Cardiac fibroblast (primary cell): ENCODE measurements around the gene UBE2G2.
A peak's percentile ranks its signal among the peaks of the same experiment; 100 is the strongest.

Source experiments
- DNase-seq, 2 donors: peaks; one replicate each; pipeline versions ENCODE4 v3.0.0 to v3.0.0-alpha.2; 2010; ENCODE audit warnings: low read depth in 2 of 2
- H3K4me3 ChIP-seq, 2 donors: replicated peaks in 1 of 2; 1 replicate in 1 of 2; 2 replicates in 1 of 2; pipeline ENCODE4 v1.5.1; 2011; ENCODE audit warnings: low read depth in 2 of 2, low read length in 2 of 2, mild to moderate bottlenecking in 2 of 2, moderate library complexity in 1 of 2
- TF ChIP-seq, protein P1 (sequence below): IDR thresholded peaks from one replicate; pipeline ENCODE4 v1.5.1; 2011; ENCODE audit warnings: low read depth, mild to moderate bottlenecking, low read length, inconsistent platforms

Gene UBE2G2

DNA sequence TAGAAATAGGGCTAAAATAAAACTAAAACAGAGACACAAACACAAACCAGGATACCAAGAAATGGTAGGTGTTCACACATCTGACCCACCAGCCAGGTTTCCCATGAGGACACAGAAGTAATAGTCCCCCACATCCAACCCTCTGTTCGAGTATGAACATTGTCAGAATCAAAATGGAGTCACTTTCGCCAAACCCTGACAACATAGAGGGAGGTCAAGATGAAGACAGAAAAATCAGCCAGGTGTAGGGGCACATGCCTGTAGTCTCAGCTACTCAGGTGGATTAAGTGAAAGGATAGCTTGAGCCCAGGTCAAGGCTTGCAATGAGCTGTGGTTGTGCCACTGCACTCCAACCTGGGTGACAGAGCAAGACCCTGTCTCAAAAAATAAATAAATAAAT lies 3.8 kb downstream of the UBE2G2 start:
- no peak overlapping the region for H3K4me3 ChIP-seq
- no peak for DNase-seq
- TF ChIP-seq, protein P1, sequence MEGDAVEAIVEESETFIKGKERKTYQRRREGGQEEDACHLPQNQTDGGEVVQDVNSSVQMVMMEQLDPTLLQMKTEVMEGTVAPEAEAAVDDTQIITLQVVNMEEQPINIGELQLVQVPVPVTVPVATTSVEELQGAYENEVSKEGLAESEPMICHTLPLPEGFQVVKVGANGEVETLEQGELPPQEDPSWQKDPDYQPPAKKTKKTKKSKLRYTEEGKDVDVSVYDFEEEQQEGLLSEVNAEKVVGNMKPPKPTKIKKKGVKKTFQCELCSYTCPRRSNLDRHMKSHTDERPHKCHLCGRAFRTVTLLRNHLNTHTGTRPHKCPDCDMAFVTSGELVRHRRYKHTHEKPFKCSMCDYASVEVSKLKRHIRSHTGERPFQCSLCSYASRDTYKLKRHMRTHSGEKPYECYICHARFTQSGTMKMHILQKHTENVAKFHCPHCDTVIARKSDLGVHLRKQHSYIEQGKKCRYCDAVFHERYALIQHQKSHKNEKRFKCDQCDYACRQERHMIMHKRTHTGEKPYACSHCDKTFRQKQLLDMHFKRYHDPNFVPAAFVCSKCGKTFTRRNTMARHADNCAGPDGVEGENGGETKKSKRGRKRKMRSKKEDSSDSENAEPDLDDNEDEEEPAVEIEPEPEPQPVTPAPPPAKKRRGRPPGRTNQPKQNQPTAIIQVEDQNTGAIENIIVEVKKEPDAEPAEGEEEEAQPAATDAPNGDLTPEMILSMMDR = no peak

DNA sequence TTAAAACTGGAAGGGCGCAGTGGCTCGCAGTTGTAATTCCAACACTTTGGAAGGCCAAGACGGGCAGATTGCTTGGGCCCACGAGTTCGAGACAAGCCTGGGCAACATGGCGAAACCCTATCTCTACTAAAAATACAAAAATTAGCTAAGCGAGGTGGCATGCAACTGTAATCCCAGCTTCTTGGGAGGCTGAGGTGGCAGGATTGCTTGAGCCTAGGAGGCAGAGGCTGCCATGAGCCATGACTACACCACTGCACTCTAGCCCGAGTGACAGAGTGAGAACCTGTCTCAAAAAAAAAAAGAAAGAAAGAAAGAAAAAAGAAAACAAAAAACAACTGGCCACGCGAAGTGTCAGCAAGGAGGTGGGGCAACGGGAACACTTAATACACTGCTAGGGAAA lies 6.3 kb downstream of the UBE2G2 start:
- TF ChIP-seq, protein P1 = no peak
- no peak for DNase-seq
- H3K4me3 ChIP-seq = no peak overlapping the region

DNA sequence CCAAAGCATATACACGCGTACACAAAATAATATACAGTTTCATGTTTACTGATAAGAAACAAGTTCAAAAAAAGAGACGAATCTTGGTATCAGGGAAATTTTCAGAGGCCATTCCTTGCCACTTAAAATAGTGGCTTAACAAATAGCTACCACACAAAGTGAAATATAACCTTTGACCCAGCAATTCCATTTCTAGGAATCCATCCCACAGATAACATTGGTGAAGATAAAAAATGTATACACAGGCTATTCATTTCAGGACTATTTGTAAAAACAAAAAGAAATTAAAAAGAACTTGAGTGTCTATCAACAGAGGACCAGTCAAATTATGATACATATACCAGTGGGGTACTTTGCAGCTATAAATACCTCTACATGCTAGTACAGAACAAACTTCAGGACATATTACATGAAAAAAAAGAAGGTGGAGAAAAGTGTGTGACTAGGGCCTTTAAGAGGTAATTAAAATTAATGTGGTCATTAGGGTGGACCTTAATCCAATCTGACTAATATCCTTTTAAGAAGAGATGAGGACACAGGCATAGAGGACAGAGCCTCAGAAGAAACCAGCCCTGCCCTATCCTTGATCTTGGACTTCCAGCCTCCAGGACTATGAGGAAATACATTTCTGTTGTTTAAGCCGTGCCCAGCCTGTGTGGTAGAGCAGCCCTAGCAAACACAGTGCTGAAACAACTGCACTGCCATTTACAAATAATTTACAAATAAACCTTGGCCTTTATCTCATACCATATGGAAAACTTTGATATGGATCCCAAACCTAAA lies 7.8 kb downstream of the UBE2G2 start:
- DNase-seq = no peak
- H3K4me3 ChIP-seq = no peak overlapping the region
- TF ChIP-seq, protein P1 = no peak

DNA sequence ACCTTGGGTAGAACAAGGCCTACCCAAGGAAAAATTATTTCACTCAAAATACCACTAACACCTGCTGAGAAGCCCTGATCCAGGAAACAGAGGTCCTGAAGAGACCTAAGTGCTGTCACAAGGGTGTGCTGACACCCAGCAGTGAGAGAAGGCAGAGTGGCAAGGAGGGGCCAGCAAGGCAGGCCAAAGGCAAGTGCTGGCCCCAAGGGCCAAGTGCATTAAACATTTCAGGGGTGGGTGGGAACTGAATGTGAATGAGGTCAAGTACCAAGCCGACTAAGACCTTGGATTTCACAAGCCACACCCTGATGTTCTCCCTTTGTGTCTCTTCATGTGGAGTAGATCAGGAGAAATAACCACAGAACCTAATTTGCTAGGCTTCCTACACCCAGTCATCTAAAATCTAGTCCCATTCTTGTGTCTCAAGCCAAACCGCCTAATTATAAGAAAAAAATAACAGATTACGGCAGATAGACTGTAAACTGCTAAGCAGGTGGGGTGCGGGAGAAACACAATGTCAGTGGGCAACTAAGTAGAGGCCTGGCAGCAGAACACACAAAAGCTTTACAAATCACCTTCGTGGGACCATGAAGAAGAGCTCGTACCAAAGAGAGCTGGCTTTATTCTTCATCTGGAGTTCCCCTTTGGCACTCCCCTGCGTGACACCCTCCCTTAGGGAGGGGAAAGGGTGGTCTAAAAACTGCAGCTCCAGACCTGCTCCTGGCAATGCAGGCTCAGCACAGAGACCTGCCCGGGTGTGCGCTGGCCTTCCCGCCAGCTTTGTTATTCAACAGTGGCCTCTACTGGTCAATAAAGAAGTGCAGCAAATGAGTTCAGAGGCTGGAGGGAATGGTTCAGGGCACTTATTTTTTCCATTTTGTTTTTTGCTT lies 8.7 kb downstream of the UBE2G2 start:
- no peak overlapping the region for H3K4me3 ChIP-seq
- peak; percentile 68 to 75 for DNase-seq
- TF ChIP-seq, protein P1 = peak; percentile 81

DNA sequence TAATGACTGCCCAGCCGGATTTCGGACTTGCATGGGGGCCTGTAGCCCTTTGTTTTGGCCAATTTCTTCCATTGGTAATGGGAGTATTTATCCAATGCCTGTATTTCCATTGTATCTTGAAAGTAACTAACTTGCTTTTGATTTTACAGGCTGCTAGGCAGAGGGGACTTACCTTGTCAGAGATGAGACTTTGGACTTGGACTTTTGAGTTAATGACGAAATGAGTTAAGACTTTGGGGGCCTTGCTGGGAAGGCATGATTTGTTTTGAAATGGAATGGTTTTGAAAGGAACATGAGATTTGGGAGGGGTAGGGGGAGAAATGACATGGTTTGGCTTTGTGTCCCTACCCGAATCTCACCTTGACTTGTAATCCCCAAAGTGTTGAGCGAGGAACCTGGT lies 9.6 kb downstream of the UBE2G2 start:
- TF ChIP-seq, protein P1 = no peak
- H3K4me3 ChIP-seq = no peak overlapping the region
- no peak for DNase-seq

DNA sequence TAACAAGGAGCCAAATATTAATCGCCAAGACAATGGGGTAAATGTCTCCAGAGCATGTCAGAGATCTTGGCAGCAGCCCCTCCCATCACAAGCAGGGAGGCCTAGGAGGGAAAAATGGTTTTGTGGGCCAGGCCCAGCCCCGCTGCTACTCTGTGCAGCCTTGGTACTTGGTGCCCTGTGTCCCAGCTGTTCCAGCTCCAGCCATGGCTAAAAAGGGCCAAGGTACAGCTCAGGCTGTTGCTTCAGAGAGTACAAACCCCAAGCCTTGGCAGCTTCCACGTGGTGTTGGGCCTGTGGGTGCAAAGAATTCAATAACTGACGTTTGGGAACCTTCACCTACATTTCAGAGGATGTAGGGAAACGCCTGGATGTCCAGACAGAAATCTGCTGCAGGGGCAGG lies 10.4 kb downstream of the UBE2G2 start:
- TF ChIP-seq, protein P1 = no peak
- no peak overlapping the region for H3K4me3 ChIP-seq
- no peak for DNase-seq
